Heart left ventricle (tissue), 16 donors: ENCODE data around the gene BDH1. TPM values are rescaled to one million over a fixed set of nuclear protein-coding genes. Genes with fewer than 3 reads are reported as not detected.

Experiments
- ATAC-seq, 4 donors: fragments of 200-7000 bp; cut with Tn5 transposase; one replicate each; pipeline ENCODE4 v1.9.1; 2020 to 2022; ENCODE audit warnings: moderate library complexity in 4 of 4, mild to moderate bottlenecking in 3 of 4, moderate number of reproducible peaks in 1 of 4
- DNase-seq, 5 donors: peaks; one replicate each; pipeline ENCODE4 v3.0.0-alpha.2; 2020
- H3K27ac ChIP-seq, 12 donors: fragments of 200-600 bp; sonication (generic) in 4 of 12; one replicate each; pipeline versions ENCODE4 v1.5.0 to v1.8.0; 2016 to 2022; ENCODE audit warnings: mild to moderate bottlenecking in 2 of 12
- H3K27me3 ChIP-seq, 9 donors: fragments of 200-600 bp; sonication (generic) in 2 of 9; one replicate each; pipeline versions ENCODE4 v1.5.1 to v1.8.0; 2016 to 2022; ENCODE audit warnings: mild to moderate bottlenecking in 3 of 9
- H3K36me3 ChIP-seq, 9 donors: fragments of 200-600 bp; sonication (generic) in 2 of 9; one replicate each; pipeline versions ENCODE4 v1.5.0 to v1.8.0; 2018 to 2022; ENCODE audit warnings: mild to moderate bottlenecking in 2 of 9
- H3K4me1 ChIP-seq, 12 donors: fragments of 200-600 bp; sonication (generic) in 4 of 12; one replicate each; pipeline versions ENCODE4 v1.5.0 to v1.8.0; 2016 to 2022; ENCODE audit warnings: mild to moderate bottlenecking in 3 of 12
- H3K4me3 ChIP-seq, 12 donors: fragments of 200-600 bp; sonication (generic) in 4 of 12; one replicate each; pipeline versions ENCODE4 v1.5.0 to v1.8.0; 2017 to 2022; ENCODE audit warnings: mild to moderate bottlenecking in 9 of 12, moderate library complexity in 4 of 12
- H3K9me3 ChIP-seq, 12 donors: fragments of 200-600 bp; sonication (generic) in 4 of 12; one replicate each; pipeline versions ENCODE4 v1.5.0 to v1.8.0; 2016 to 2022; ENCODE audit warnings: mild to moderate bottlenecking in 1 of 12
- POLR2A ChIP-seq, 2 donors: fragments of 450-650 bp; IDR thresholded peaks; one replicate each; pipeline ENCODE4 v1.6.1; 2017; ENCODE audit warnings: antibody characterized with exemption in 2 of 2, mild to moderate bottlenecking in 2 of 2, moderate library complexity in 2 of 2
- WGBS, 4 donors: extraction: QIAGEN DNeasy Blood & Tissue Kit in 2 of 4; methylation state at CpG; one replicate each; pipeline versions ENCODE4 v1.1.5 to v1.1.7; 2013 to 2018; 5-methylcytosine and 5-hydroxymethylcytosine counted together
- intact Hi-C, 10 donors: fragments of 100-400 bp; cut with DNase I; formaldehyde crosslinking; loops; one replicate each; pipeline versions ENCODE4 v1.11.1 to v1.14.2; 2022
- polyA plus RNA-seq, 2 donors: library from polyadenylated mRNA; stranded (reverse); fragments of 200-250 nt; gene quantifications; one replicate each; pipeline ENCODE4 v1.2.3, GENCODE V29; 2013
- total RNA-seq, 9 donors: library from RNA; depleted of rRNA in 2 of 9; stranded (reverse); fragments of >200 nt in 2 of 9; fragmentation: NEBNext Ultra II Directional in 3 of 9; extraction: Animal tissue kit (Norgen Biotek cat#: 25700) in 3 of 9; gene quantifications; one replicate each; pipeline versions ENCODE4 v1.1.0 to v1.2.4, GENCODE V29; 2016 to 2023
- TF ChIP-seq, protein P1 (sequence below), 12 donors: fragments of 200-600 bp; sonication (generic) in 4 of 12; IDR thresholded peaks; one replicate each; pipeline versions ENCODE4 v1.5.0 to v1.8.0; 2018 to 2022; ENCODE audit warnings: antibody characterized with exemption in 12 of 12, mild to moderate bottlenecking in 5 of 12
- donor health status: ischemic (EF 13 %, LVEDD 7.1; RV severe dilation, severe dysfunction).
- donor health status: healthy with polysubstance abuse.
- donor health status: DM: no; HTN: yes; CAD: no.
- donor health status: DM: no; HTN: no; CAD: no.
- donor health status: ischemic (EF 25% LVEDD 6.9; RV normal size, moderate dysfunction).
- donor health status: ischemic (EF 25% LVEDD 5.7; RV mildly dilated, moderate dysfunction).
- donor health status: healthy.
- donor health status: DM: yes; HTN: yes; CAD: no.
- donor health status: ischemic (EF 35%, LVEDD 5.7; RV mildly dilated, moderate dysfunction).
- donor health status: nonischemic (EF 11% LVEDD 7.7; RV severe dilation, severe dysfunction).
- donor health status: DM: yes; HTN: yes; CAD: no.
- donor health status: PGD.
- donor health status: ischemic (EF 29% LVEDD 5.4; RV normal size, mild dysfunction).
- donor health status: nonischemic (EF 23%, LVEDD 6.1; RV moderate dilation, normal function).

The BDH1 gene
- total and polyA plus RNA-seq, 11 donors, result 19.5 to 114 (median 72.3) TPM

DNA sequence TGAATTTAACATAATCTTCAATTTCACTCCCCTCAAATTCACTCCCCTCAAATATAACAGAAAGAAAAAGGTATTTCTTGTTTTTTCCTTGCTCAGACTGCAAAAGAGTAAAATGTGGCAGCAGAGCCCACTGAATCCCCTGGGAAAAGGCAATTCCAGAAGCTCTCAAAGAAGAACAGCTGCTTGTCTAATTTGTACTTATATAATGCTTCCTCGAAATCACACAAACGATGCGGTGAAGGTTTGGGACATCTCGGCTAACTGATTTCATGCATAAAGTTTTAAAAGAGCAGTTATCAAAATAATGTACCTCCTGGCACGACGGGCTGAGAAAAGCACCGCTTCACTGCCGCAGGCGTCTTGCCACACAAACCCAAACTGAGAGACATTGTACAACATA lies 10.7 kb downstream of the BDH1 start:
- intact Hi-C loops, result no loop called here
- no peak overlapping the region for H3K27ac ChIP-seq

DNA sequence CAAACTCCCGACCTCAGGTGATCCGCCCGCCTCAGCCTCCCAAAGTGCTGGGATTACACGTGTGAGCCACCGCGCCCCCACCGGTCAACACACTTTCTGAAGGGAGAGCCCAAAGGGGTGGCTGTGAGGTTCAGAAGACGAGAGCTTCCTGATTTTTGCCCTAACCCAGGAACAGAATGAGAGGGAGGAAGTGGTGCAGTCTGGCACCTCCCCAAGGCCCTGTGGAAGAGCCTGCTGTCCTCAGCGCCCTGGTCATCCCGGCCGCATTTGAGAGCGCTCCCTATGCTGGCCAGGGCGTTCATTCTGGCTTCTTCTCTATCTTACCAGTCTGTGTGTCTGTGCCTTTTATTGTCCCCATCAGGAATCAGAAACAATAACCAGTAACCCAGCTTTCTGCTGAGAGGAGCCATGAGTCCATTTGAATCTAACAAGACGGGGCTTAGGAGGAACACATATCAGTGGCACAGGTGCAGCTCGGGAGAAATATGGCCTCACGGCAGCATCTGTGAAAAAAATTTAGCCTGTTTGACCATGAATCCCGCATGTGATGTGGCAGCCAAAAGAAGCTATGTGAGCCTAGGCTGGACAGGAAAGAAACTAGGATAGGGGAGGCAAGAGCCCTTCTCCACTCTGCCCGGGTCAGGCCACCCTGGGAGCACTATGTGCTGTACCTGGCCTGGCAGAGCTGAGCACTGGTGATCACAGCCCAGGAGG lies 12.9 kb downstream of the BDH1 start:
- no peak for TF ChIP-seq POLR2A (IDR thresholded peaks at IDR 0.05)
- TF ChIP-seq, protein P1, sequence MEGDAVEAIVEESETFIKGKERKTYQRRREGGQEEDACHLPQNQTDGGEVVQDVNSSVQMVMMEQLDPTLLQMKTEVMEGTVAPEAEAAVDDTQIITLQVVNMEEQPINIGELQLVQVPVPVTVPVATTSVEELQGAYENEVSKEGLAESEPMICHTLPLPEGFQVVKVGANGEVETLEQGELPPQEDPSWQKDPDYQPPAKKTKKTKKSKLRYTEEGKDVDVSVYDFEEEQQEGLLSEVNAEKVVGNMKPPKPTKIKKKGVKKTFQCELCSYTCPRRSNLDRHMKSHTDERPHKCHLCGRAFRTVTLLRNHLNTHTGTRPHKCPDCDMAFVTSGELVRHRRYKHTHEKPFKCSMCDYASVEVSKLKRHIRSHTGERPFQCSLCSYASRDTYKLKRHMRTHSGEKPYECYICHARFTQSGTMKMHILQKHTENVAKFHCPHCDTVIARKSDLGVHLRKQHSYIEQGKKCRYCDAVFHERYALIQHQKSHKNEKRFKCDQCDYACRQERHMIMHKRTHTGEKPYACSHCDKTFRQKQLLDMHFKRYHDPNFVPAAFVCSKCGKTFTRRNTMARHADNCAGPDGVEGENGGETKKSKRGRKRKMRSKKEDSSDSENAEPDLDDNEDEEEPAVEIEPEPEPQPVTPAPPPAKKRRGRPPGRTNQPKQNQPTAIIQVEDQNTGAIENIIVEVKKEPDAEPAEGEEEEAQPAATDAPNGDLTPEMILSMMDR (IDR thresholded peaks at IDR 0.05), result no peak

More for the DNA sequence above, 10.7 kb downstream of the BDH1 start:
- Histone ChIP-seq H3K36me3 (peaks cover 0 to 4% (median 0%) of the 10 kb centered on the region in 9 donors), H3K9me3 (no peaks in the 10 kb centered on the region), H3K4me3 (no peak overlapping the region), H3K4me1 (peaks cover 0 to 28% (median 9%) of the 10 kb centered on the region in 12 donors), H3K27me3 (no peaks in the 10 kb centered on the region)
- DNase-seq (no peak), ATAC-seq (no peak)
- 80 to 84% (median 82%) methylated on average over 9 of the region's 9 CpGs for WGBS, 4 donors
- TF ChIP-seq, protein P1 (IDR thresholded peaks at IDR 0.05), result no peak
- no peak for TF ChIP-seq POLR2A (IDR thresholded peaks at IDR 0.05)

GRCh38 chr3:197541756-197542539 lies 13.8 kb downstream of the BDH1 start:
- Histone ChIP-seq H3K36me3 (peaks cover 0 to 12% (median 0%) of the 10 kb centered on the region in 9 donors), H3K27ac (no peak overlapping the region), H3K4me1 (peaks cover 0 to 17% (median 8%) of the 10 kb centered on the region in 12 donors), H3K9me3 (no peaks in the 10 kb centered on the region), H3K27me3 (no peaks in the 10 kb centered on the region), H3K4me3 (peak overlapping the region in 1 of 12 donors; percentile 5)
- intact Hi-C loops, result no loop called here
- 39 to 44% (median 41%) methylated on average over 10 to 13 of the region's 13 CpGs for WGBS, 4 donors
- no peak for TF ChIP-seq POLR2A (IDR thresholded peaks at IDR 0.05)
- TF ChIP-seq, protein P1 (IDR thresholded peaks at IDR 0.05), result no peak
- DNase-seq (peak in 4 of 5 donors; percentile 67 to 84 (median 76)), ATAC-seq (peak; percentile 75 to 87 (median 80))

More for the DNA sequence above, 12.9 kb downstream of the BDH1 start:
- Histone ChIP-seq H3K36me3 (peaks cover 0 to 9% (median 0%) of the 10 kb centered on the region in 9 donors), H3K9me3 (no peaks in the 10 kb centered on the region), H3K27me3 (no peaks in the 10 kb centered on the region), H3K27ac (peak overlapping the region in 1 of 12 donors; percentile 8), H3K4me1 (peaks cover 0 to 17% (median 8%) of the 10 kb centered on the region in 12 donors), H3K4me3 (no peak overlapping the region)
- DNase-seq (peak in 4 of 5 donors; percentile 26 to 65 (median 46)), ATAC-seq (peak; percentile 10 to 57 (median 33))
- WGBS, 4 donors, result 85 to 88% (median 87%) methylated on average over 17 to 18 of the region's 18 CpGs
- intact Hi-C loops, result no loop called here

- Histone ChIP-seq H3K9me3 (no peaks in the 10 kb centered on the region), H3K4me3 (no peak overlapping the region), H3K27ac (no peak overlapping the region), H3K27me3 (no peaks in the 10 kb centered on the region), H3K4me1 (peaks cover 0 to 17% (median 8%) of the 10 kb centered on the region in 12 donors), H3K36me3 (peaks cover 0 to 12% (median 0%) of the 10 kb centered on the region in 9 donors)
- intact Hi-C loops, result no loop called here
- DNase-seq (no peak), ATAC-seq (no peak)
- 57 to 76% (median 64%) methylated on average over 3 of the region's 3 CpGs for WGBS, 4 donors
- TF ChIP-seq, protein P1 (IDR thresholded peaks at IDR 0.05), result no peak
- no peak for TF ChIP-seq POLR2A (IDR thresholded peaks at IDR 0.05)
Observed at GRCh38 chr3:197540961-197541377, 14.8 kb downstream of the BDH1 start.
